Osteoblast (primary cell): ENCODE results near the gene COLEC11. TPM values are rescaled to one million over a fixed set of nuclear protein-coding genes. Genes with fewer than 3 reads are reported as not detected.

ENCODE experiments used
- DNase-seq: peaks from one replicate; pipeline ENCODE4 v3.0.0; 2011; ENCODE audit warnings: low spot score, mixed read lengths; ENCODE audit not compliant: insufficient read length; ENCODE audit errors: missing footprints
- H2AFZ ChIP-seq: 2 replicates; pipeline ENCODE4 v1.6.0; 2011; ENCODE audit warnings: mild to moderate bottlenecking, low read length
- H3K27ac ChIP-seq: 2 replicates; pipeline ENCODE4 v1.5.1; 2011; ENCODE audit warnings: mild to moderate bottlenecking, low read depth, low read length, moderate library complexity
- H3K27me3 ChIP-seq: 2 replicates; pipeline ENCODE4 v1.6.0; 2012; ENCODE audit warnings: mild to moderate bottlenecking, control low read depth, inconsistent platforms, low read length, moderate library complexity; ENCODE audit not compliant: insufficient read depth
- H3K36me3 ChIP-seq: 2 replicates; pipeline ENCODE4 v1.5.1; 2011; ENCODE audit warnings: mild to moderate bottlenecking, low read length, control low read depth, moderate library complexity; ENCODE audit not compliant: insufficient read depth
- H3K4me1 ChIP-seq: 2 replicates; pipeline ENCODE4 v1.5.1; 2011; ENCODE audit warnings: mild to moderate bottlenecking, low read length, control low read depth, moderate library complexity; ENCODE audit not compliant: insufficient read depth
- H3K4me2 ChIP-seq: 2 replicates; pipeline ENCODE4 v1.6.0; 2011; ENCODE audit warnings: mild to moderate bottlenecking, low read length; ENCODE audit not compliant: insufficient read depth
- H3K4me3 ChIP-seq: fragments of 200-600 bp; sonication (generic); 3 replicates; pipeline ENCODE4 v1.5.1; 2012; ENCODE audit warnings: mild to moderate bottlenecking, low read length, inconsistent platforms; ENCODE audit not compliant: insufficient read depth
- H3K79me2 ChIP-seq: 2 replicates; pipeline ENCODE4 v1.6.0; 2012; ENCODE audit warnings: mild to moderate bottlenecking, low read length, control low read depth, inconsistent platforms; ENCODE audit not compliant: insufficient read depth
- H3K9me3 ChIP-seq: 2 replicates; pipeline ENCODE4 v1.5.1; 2011; ENCODE audit warnings: low read depth, low read length, control low read depth
- H4K20me1 ChIP-seq: 2 replicates; pipeline ENCODE4 v1.6.0; 2012; ENCODE audit warnings: mild to moderate bottlenecking, low read length, control low read depth; ENCODE audit not compliant: insufficient read depth
- total RNA-seq: library from RNA; depleted of rRNA; stranded (reverse); fragments of >200 nt; gene quantifications from 2 replicates; pipeline ENCODE4 v1.2.3, GENCODE V29; 2012
- TF ChIP-seq, protein P1 (sequence below): IDR thresholded peaks from 2 replicates; pipeline ENCODE4 v1.5.1; 2011; ENCODE audit warnings: mild to moderate bottlenecking, low read depth, low read length, moderate library complexity; ENCODE audit errors: extremely low read depth

Gene COLEC11
- total RNA-seq, 1 donor, result 0.36 TPM

DNA sequence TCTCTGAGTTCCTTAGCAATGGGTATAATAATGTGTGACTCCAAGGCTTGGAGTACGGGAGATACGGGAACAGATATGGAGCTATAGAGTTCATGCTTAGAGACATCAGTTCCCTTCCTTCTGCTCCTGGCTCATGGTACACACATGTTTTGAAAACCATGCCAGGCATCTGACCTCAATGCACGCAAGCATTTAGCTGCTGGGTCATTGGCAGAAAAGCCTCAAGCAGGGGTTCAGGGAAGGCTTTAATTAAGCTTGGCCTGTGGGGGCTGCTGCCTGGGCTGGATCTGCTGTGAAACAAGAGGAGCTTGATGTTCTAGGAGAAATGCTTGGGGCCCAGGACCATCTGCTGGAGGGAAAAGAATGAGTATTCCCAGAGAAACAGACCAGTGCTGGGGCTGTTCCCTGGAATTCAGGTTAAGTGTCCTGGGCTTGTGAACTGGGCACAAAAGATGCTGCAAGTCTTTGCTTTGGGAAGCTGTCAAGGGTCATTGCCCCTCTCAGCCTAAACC, 66.3 kb downstream of the COLEC11 start:
- TF ChIP-seq, protein P1, sequence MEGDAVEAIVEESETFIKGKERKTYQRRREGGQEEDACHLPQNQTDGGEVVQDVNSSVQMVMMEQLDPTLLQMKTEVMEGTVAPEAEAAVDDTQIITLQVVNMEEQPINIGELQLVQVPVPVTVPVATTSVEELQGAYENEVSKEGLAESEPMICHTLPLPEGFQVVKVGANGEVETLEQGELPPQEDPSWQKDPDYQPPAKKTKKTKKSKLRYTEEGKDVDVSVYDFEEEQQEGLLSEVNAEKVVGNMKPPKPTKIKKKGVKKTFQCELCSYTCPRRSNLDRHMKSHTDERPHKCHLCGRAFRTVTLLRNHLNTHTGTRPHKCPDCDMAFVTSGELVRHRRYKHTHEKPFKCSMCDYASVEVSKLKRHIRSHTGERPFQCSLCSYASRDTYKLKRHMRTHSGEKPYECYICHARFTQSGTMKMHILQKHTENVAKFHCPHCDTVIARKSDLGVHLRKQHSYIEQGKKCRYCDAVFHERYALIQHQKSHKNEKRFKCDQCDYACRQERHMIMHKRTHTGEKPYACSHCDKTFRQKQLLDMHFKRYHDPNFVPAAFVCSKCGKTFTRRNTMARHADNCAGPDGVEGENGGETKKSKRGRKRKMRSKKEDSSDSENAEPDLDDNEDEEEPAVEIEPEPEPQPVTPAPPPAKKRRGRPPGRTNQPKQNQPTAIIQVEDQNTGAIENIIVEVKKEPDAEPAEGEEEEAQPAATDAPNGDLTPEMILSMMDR, result no peak
- H3K36me3 ChIP-seq, result no peaks in the 10 kb centered on the region
- no peak overlapping the region for H2AFZ ChIP-seq
- no peaks in the 10 kb centered on the region for H4K20me1 ChIP-seq
- no peaks in the 10 kb centered on the region for H3K27me3 ChIP-seq
- H3K4me1 ChIP-seq, result no peaks in the 10 kb centered on the region
- no peak for DNase-seq
- no peaks in the 10 kb centered on the region for H3K79me2 ChIP-seq
- no peaks in the 10 kb centered on the region for H3K9me3 ChIP-seq
- no peak overlapping the region for H3K27ac ChIP-seq
- H3K4me3 ChIP-seq, result no peak overlapping the region
- no peak overlapping the region for H3K4me2 ChIP-seq

DNA sequence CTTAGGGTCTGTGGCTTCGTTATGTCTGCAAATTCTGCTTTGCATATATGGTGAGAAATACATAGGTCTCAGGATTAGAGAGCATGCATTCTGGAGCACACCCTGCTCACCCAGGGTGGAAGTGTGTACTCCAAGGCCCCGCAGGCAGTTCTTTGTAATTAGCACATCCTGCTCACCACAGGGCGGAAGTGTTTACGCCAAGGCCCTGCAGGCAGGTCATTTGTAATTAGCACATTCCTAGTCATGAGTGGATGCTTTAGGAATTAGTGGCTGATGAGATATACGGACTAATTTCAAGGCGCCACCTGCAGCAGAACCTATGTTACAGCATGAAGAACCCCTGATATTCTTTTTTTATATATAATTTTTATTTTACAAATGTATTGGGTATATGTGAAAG, 67.3 kb downstream of the COLEC11 start:
- Histone ChIP-seq H3K36me3 (no peaks in the 10 kb centered on the region), H3K4me3 (no peak overlapping the region), H3K27ac (no peak overlapping the region), H3K4me2 (no peak overlapping the region), H3K79me2 (no peaks in the 10 kb centered on the region), H4K20me1 (no peaks in the 10 kb centered on the region), H2AFZ (no peak overlapping the region), H3K27me3 (no peaks in the 10 kb centered on the region), H3K4me1 (no peaks in the 10 kb centered on the region), H3K9me3 (no peaks in the 10 kb centered on the region)
- TF ChIP-seq, protein P1, result no peak
- no peak for DNase-seq

DNA sequence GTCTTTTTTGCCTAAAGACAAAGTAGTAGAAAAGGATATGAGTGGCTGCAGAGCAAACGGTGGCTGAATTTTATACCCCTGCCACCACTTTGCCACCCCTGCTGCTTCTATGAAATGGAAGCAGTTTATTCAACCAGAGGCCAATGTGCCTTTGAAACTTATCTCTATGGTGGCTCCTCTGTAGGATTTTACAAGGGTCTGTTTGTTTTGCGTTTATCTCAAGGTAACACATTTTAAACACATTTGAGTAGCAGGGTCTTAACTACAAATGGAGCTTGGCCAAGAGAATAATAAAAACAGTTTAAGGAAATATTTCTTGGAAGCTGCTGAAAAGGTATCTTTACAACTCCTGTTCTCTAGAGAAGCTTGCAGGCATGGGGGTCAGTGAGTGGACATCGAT, 69.2 kb downstream of the COLEC11 start:
- Histone ChIP-seq H4K20me1 (no peaks in the 10 kb centered on the region), H3K4me1 (no peaks in the 10 kb centered on the region), H3K4me2 (no peak overlapping the region), H3K79me2 (no peaks in the 10 kb centered on the region), H3K36me3 (no peaks in the 10 kb centered on the region), H3K4me3 (no peak overlapping the region), H3K27me3 (no peaks in the 10 kb centered on the region), H2AFZ (no peak overlapping the region), H3K9me3 (no peaks in the 10 kb centered on the region), H3K27ac (no peak overlapping the region)
- TF ChIP-seq, protein P1, result no peak
- DNase-seq, result no peak

DNA sequence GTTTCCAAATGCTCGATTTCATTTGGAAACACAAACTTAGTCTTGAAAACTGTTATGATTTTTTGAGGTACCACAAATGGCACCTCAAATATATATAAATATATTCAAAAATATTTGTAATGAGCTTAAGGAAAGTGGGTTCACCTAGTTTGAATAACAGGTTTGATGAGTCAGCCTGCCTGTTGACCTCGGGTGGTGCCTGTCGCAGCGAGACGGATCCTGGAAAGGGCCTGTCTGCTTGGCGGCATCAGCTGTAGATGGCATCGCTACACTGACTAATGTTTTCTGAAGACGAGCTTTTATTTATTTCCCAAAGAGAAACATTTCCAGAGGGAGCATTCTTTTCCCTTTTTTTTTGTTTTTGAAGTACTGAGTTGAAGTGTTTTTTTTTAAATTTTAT, 70.0 kb downstream of the COLEC11 start:
- TF ChIP-seq, protein P1, result no peak

More for the DNA sequence above, 70.0 kb downstream of the COLEC11 start:
- Histone ChIP-seq H4K20me1 (no peaks in the 10 kb centered on the region), H3K79me2 (no peaks in the 10 kb centered on the region), H2AFZ (no peak overlapping the region), H3K36me3 (no peaks in the 10 kb centered on the region), H3K27me3 (no peaks in the 10 kb centered on the region), H3K4me1 (no peaks in the 10 kb centered on the region), H3K4me2 (no peak overlapping the region), H3K27ac (no peak overlapping the region), H3K4me3 (no peak overlapping the region), H3K9me3 (no peaks in the 10 kb centered on the region)
- DNase-seq, result no peak
